ENCODE measurements around the gene SRGAP1. TPM values are rescaled to one million over a fixed set of nuclear protein-coding genes. Genes with fewer than 3 reads are reported as not detected.

Gene SRGAP1
- total RNA-seq, 1 experiment from 2014 or later = 26.8 TPM

DNA sequence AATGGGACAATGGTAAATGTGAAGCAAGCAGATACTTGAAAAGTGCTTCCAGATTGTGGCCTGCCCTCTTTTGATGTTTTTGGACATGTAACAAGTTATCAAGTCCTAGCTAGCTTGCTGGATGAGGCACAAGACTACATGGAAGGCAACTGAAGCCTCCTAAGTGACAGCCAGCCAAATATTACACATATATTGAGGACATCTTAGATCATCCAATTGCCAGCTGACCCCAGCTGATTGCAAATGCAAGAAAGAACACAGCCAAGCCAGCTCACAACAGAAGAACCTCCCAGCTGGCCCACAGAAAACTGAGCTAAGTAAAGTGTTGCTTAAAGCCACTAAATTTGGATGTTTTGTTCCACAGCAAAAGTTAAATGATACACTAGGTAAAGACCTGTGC, 156.9 kb downstream of the SRGAP1 start:
- no TSS peak for BruUV-seq (replicated peaks)

DNA sequence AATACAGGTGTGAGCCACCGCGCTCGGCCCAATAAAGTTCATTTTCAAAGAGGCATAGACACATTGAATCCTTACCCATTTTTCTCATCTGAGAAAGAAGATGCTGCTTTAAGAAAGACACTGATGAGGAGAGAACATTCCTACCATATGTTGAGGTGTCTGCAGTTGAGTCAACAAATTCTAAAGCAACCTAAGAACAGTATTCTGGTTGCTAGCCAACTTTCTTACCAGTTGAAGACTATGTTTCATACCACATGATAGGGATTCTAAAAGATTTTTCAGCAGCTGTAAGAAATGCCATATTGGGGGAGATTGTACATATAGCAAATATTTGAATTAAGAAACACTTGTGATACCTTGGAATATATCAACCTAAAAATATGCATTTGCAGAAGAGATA, 160.1 kb downstream of the SRGAP1 start:
- CTCF ChIA-PET = no interaction called here
- intact Hi-C loops (cut with micrococcal nuclease; ENCODE audit: unreplicated experiment) = no loop called here

More for the DNA sequence above, 156.9 kb downstream of the SRGAP1 start:
- ChIA-PET CTCF (no interaction called here), POLR2A (no interaction called here)
- peaks cover 7% of the 10 kb centered on the region; the same call in 1 of the 2 replicates for H3K36me3 ChIP-seq (ENCODE audit: control insufficient read depth, insufficient read depth, low read length)
- H3K4me1 ChIP-seq (ENCODE audit: control insufficient read depth, insufficient read depth, low read length) = no peaks in the 10 kb centered on the region
- in situ Hi-C loops (cut with HindIII; ENCODE audit: low pct_unique_long_range_greater_than_20kb, low sequenced_read_pairs) (no loop called here), intact Hi-C loops (cut with micrococcal nuclease; ENCODE audit: unreplicated experiment) (no loop called here)
- H3K4me3 ChIP-seq (ENCODE audit: low read depth in 2 of 2, low read length in 2 of 2) = no peak overlapping the region
- no peak for DNase-seq (ENCODE audit: low read depth, low spot score)
- no peak overlapping the region for H3K27ac ChIP-seq (ENCODE audit: low read length)
- TF ChIP-seq, protein P1, sequence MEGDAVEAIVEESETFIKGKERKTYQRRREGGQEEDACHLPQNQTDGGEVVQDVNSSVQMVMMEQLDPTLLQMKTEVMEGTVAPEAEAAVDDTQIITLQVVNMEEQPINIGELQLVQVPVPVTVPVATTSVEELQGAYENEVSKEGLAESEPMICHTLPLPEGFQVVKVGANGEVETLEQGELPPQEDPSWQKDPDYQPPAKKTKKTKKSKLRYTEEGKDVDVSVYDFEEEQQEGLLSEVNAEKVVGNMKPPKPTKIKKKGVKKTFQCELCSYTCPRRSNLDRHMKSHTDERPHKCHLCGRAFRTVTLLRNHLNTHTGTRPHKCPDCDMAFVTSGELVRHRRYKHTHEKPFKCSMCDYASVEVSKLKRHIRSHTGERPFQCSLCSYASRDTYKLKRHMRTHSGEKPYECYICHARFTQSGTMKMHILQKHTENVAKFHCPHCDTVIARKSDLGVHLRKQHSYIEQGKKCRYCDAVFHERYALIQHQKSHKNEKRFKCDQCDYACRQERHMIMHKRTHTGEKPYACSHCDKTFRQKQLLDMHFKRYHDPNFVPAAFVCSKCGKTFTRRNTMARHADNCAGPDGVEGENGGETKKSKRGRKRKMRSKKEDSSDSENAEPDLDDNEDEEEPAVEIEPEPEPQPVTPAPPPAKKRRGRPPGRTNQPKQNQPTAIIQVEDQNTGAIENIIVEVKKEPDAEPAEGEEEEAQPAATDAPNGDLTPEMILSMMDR (IDR thresholded peaks at IDR 0.05) = no peak
- TF ChIP-seq TCF7L2 (IDR thresholded peaks at IDR 0.05; ENCODE audit: low read depth, low read length) (no peak), POLR2AphosphoS5 (IDR thresholded peaks at IDR 0.05; ENCODE audit: low read depth, low read length) (no peak), SIN3A (IDR thresholded peaks at IDR 0.05; ENCODE audit: borderline replicate concordance, insufficient read depth, low read depth, low read length) (no peak)
- TF ChIP-seq, protein P2, sequence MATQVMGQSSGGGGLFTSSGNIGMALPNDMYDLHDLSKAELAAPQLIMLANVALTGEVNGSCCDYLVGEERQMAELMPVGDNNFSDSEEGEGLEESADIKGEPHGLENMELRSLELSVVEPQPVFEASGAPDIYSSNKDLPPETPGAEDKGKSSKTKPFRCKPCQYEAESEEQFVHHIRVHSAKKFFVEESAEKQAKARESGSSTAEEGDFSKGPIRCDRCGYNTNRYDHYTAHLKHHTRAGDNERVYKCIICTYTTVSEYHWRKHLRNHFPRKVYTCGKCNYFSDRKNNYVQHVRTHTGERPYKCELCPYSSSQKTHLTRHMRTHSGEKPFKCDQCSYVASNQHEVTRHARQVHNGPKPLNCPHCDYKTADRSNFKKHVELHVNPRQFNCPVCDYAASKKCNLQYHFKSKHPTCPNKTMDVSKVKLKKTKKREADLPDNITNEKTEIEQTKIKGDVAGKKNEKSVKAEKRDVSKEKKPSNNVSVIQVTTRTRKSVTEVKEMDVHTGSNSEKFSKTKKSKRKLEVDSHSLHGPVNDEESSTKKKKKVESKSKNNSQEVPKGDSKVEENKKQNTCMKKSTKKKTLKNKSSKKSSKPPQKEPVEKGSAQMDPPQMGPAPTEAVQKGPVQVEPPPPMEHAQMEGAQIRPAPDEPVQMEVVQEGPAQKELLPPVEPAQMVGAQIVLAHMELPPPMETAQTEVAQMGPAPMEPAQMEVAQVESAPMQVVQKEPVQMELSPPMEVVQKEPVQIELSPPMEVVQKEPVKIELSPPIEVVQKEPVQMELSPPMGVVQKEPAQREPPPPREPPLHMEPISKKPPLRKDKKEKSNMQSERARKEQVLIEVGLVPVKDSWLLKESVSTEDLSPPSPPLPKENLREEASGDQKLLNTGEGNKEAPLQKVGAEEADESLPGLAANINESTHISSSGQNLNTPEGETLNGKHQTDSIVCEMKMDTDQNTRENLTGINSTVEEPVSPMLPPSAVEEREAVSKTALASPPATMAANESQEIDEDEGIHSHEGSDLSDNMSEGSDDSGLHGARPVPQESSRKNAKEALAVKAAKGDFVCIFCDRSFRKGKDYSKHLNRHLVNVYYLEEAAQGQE (IDR thresholded peaks at IDR 0.05; ENCODE audit: insufficient read depth in 1 of 2, low read depth in 2 of 2, low read length in 1 of 2) = no peak
- no peaks in the 10 kb centered on the region for H3K27me3 ChIP-seq (ENCODE audit: control insufficient read depth, insufficient read depth, low read length)
- ATAC-seq = no peak
- peaks cover 10% of the 10 kb centered on the region; the same call in 1 of the 2 replicates for H3K9me3 ChIP-seq (ENCODE audit: control insufficient read depth, insufficient read depth, low read depth, low read length)

More for the DNA sequence above, 160.1 kb downstream of the SRGAP1 start:
- H3K4me3 ChIP-seq (ENCODE audit: low read depth in 2 of 2, low read length in 2 of 2) = no peak overlapping the region
- no TSS peak for BruUV-seq (replicated peaks)
- H3K27ac ChIP-seq (ENCODE audit: low read length) = no peak overlapping the region
- DNase-seq (ENCODE audit: low read depth, low spot score) (no peak), ATAC-seq (no peak)
- H3K4me1 ChIP-seq (ENCODE audit: control insufficient read depth, insufficient read depth, low read length) = no peaks in the 10 kb centered on the region; the same call in 1 of the 2 replicates
- TF ChIP-seq, protein P1 (IDR thresholded peaks at IDR 0.05) = no peak
- TF ChIP-seq, protein P2 (IDR thresholded peaks at IDR 0.05; ENCODE audit: insufficient read depth in 1 of 2, low read depth in 2 of 2, low read length in 1 of 2) = no peak
- in situ Hi-C loops (cut with HindIII; ENCODE audit: low pct_unique_long_range_greater_than_20kb, low sequenced_read_pairs) = no loop called here
- POLR2A ChIA-PET = no interaction called here
- no peaks in the 10 kb centered on the region for H3K27me3 ChIP-seq (ENCODE audit: control insufficient read depth, insufficient read depth, low read length)
- peaks cover 17% of the 10 kb centered on the region; the same call in 1 of the 2 replicates for H3K9me3 ChIP-seq (ENCODE audit: control insufficient read depth, insufficient read depth, low read depth, low read length)
- H3K36me3 ChIP-seq (ENCODE audit: control insufficient read depth, insufficient read depth, low read length) = no peaks in the 10 kb centered on the region
